GM19438 (cell line): ENCODE measurements around the gene WDR35.
"Not testable (repeated sequence)": the region's sequence is repeated elsewhere in the genome, so short reads cannot be mapped to it uniquely, and the experiment has no call there.

ENCODE experiments used
- ATAC-seq: cut with Tn5 transposase; IDR thresholded peaks from one replicate; pipeline ENCODE4 v1.9.1; 2021; ENCODE audit warnings: low read depth; ENCODE audit not compliant: unreplicated experiment

Gene WDR35

DNA sequence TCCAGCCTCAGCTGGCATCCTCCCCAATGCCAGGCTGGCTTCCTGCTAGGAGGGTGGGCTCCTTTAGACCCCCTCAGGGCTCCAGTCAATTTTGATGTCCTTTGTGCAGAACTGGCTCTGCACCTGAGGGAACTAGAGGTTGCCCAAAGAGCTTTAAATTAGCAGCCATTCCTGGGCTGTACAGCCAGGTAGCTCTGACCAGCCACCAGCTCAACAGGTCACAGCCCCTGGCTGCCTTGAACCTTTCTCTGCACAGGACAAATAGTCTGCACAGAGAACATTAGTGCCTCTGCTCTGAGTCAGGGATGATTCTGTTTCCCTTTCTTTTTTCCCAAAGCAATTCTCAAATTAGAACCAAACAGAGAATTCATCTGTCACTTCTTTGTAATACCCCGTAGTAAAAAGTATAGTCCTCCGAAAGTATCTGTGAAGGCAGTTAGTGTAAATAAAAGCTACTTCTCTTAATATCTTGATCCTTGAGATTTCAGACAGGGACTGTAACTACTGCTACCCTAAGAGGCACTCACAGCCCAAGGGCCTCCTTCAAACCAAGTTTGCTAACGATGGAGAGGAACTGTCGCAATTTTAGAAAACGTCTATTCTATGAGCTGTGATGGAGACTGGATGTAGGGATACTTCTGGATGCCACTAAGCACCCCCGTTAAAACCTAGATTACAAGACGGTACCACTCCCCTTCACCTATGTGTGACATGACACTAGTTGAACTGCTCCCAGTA is 91.1 kb downstream of the WDR35 start:
- no peak for ATAC-seq

GRCh38 chr2:19897623-19898245 is 92.2 kb downstream of the WDR35 start:
- no peak for ATAC-seq

- no peak for ATAC-seq
Observed at GRCh38 chr2:19895535-19895934, 94.4 kb downstream of the WDR35 start.

GRCh38 chr2:19894134-19894792 is 95.6 kb downstream of the WDR35 start:
- ATAC-seq: peak; percentile 31

DNA sequence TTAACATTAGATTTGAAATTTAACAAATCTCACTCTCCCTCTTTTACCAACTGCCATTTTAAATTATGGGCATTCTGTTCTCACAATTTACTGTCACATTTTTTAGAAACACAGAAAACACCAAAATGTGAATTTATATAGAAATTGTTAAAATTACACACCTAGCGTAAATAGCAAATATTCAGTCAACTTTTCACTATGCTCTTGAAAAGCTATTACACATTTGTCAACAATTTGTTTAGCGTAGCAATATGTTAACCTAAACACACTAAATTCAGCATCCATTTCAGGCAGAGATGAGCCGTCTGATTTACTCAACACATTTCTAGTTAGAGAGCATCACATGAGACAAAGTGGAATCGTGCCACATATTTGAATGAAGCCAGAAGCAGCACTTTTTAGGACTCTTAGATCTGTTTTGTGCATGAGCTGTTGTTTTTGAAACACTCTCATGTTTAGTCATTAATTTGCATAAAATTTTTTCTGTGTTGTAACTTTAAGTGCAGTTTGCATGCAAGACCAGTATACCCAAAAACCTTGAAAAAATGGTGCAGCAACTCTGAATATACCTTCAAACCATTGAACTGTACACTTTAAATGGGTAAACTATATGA is 96.3 kb downstream of the WDR35 start:
- peak; percentile 76 for ATAC-seq

DNA sequence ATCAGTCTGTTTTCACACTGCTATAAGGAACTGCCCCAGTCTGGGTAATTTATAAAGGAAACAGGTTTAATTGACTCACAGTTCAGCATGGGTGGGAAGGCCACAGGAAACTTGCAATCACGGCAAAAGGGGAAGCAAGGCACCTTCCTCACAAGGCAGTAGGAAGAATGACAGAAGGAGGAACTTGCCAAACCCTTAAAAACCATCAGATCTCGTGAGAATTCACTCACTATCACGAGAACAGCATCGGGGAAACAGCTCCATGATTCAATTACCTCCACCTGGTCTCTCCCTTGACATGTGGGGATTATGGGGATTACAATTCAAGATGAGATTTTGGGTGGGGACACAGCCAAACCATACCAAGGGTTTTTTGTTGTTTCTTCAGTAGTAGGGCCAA is 97.9 kb downstream of the WDR35 start:
- ATAC-seq: not testable (repeated sequence)

- no peak for ATAC-seq
Observed at GRCh38 chr2:19890104-19890503, 99.8 kb downstream of the WDR35 start.

DNA sequence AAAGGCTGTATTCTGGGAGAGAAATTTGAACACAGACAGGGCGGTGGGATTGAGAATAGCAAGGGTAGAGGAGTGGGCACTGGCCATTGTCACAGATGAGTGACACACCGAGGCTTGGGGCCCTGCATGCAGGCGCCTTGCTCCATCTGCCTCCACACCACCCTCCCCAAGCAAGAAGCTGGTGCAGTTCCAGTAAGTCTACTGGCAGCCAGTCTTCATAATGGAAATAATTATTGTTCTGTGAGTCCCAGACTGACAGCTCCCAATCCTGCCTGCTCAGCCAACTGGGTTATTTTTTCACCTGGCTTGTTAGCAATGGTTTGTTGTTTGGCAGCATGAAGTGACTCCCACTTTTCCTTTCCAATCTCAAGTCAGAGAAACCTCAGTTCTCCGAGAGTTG is 101.1 kb downstream of the WDR35 start:
- ATAC-seq: no peak

GRCh38 chr2:19887510-19887909 is 102.4 kb downstream of the WDR35 start:
- ATAC-seq: no peak

DNA sequence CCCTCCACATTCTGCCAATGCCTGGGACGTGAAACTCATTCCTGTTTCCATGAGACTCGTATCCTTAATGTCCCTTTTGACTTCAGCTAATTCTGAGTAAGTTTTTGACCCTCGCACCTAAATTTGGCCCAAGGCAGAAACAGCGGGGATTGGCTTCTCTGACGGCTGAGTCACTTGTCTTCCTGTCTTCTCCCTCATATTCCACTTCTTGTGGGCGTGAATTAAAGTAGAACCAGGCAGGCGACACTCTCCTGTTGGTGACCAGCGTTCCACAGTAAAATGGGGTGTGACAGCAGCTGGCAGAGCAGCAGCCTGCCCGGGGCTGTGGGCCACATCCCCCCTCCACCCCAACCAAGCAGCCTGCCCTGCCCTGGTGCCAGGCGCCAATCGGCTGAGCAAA is 103.6 kb downstream of the WDR35 start:
- ATAC-seq: no peak

DNA sequence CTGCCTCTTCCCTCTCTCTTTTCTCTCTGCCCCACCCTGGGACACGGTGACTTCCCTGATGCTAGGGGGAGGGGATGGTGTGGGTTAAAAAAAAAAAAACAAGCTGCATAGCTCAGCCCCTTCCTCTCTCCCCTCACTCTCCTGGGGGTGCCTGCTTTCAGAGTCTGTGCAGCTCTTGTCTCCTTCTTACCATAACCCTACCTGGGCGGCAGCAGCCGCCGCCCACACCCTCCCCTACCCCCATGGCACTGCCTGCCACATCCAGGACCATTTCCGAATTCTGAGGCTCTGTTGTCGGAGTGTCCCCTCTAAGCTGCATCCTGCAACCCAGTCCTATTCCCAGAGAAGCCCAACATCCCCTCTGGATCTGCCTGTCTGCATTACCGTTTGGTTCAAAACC is 104.1 kb downstream of the WDR35 start:
- no peak for ATAC-seq

DNA sequence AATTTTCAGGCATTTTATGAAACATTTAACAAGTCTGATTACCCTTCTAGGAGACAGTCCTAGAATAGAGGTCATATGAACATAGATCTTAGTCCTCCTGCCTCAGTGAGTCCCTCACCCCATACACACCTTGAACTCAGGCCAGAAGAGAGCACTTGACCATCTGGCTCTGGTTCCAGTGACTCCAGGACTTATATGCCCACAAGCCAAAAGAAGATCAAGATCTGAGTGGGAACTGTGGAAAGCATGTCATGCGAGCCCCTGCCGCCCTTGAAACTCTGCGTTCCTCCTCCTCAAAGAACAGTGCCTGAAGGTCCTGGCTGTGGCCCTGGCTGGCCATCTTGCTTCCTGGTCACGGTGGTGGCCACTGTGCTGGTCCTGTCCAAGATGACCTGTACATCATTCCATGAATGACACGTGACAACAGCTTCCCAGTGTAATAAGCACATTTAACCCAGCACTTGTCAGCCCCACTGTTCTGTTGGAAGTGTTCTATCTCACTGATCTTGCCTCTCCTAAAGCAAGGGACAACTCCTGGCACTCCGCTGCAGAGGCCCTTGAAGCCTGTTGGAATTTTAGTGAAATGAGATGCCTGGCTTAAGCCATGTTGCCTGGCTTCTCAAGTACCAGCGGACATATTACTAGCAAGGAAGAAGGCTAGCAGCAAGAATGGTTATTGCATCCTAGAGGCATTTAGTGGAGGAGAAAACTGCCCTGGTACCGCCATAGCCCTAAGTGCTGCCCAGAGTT is 105.8 kb downstream of the WDR35 start:
- no peak for ATAC-seq

DNA sequence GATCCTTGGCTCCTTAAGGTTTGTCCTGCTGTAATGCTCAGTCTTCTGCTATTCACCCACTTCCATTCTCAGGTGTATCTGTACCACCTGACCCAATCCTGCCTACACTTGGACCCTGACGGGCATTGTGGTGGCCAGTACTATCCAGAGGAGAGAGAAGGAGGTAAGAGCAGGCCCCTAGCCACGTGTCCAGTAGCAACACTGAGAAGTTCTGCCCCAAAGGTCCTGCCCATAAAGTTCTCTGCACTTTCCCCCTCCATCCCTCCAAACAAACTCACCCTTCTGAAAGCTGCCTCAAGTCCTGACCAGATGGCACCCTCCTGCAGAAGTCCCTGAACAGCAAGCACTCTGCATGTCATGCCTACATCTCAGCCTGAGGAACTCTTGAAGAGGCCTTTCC is 106.4 kb downstream of the WDR35 start:
- ATAC-seq: no peak

DNA sequence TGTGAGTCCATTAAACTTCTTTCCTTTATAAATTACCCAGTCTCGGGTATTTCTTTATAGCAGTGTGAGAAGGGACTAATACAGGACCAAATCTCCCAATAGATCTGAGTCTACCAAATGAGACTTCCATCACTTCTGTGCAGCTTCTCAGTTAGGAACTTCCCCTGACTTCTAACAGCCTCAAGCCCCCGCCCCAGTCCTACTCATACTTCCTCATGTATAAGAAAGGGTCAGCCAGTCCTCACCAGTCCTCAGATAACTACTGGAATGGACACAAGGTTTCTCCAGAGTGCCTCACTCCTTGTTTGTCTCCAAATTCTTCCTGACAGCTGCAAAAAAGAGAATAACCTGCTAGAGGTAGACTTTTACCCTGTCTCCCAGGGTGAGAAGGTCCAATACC is 107.6 kb downstream of the WDR35 start:
- no peak for ATAC-seq

- ATAC-seq: no peak
Observed at GRCh38 chr2:19881908-19882265, 108.0 kb downstream of the WDR35 start.

DNA sequence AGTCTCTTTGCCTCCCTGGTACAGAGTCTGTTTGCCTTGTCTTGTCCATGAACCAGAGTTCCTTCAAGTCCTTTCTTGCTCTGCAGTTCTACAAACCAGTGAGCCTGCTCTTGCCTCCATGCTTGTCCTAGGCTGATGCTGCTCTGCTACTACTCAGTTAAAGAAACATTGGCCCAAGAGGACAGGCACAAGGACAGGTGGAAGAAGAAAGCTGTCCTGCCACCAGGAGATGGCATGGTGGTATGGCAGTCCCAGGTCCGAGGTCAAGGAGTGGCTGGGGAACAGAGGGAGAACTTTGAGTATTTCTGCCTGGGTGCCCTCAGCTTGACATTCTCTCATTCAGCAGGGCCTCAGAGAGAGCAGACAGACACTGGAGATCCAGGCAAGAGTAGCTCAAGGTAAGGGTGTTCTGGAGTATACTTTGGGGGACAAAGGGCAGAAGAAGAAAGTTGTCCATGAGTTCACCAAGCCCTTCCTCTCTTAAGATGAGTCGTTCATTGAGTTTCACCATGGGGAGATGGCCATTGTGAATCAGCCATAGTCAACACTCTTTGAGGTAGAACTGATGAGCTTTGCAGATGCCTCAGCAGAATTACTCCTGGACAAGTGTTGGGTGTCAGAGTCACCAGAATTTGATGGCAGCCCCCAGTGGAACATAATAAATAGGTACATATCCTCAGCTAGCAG is 108.5 kb downstream of the WDR35 start:
- no peak for ATAC-seq

- not testable (repeated sequence) for ATAC-seq
Observed at GRCh38 chr2:19880191-19880590, 109.7 kb downstream of the WDR35 start.

- ATAC-seq: no peak
Observed at GRCh38 chr2:19879120-19879519, 110.8 kb downstream of the WDR35 start.

- no peak for ATAC-seq
Observed at GRCh38 chr2:19878268-19879046, 111.4 kb downstream of the WDR35 start.
